Measurements from ENCODE around the gene DGLUCY.
"Not testable (repeated sequence)": the region's sequence is repeated elsewhere in the genome, so short reads cannot be mapped to it uniquely, and the experiment has no call there.

DGLUCY gene

DNA sequence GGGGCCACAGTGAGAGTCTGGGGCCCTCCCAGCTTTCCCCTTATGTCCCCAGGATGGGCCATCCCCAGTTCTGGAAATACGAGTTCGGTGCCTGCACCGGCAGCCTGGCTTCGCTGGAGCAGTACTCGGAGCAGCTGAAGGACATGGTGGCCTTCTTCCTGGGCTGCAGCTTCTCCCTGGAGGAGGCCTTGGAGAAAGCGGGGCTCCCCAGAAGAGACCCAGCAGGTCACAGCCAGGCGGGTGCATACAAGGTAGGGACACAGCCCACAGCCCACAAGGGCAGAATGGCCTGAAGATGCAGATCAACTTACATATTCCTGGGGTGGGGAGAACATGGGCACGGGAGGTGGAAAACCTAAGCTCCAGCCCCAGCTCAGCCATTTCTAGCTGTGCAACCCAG lies 56.1 kb downstream of the DGLUCY start:
- DNase-seq (ENCODE audit: low spot score), result no peak

- no peak for DNase-seq (ENCODE audit: low spot score)
Observed at GRCh38 chr14:91170504-91171121, 56.7 kb downstream of the DGLUCY start.

DNA sequence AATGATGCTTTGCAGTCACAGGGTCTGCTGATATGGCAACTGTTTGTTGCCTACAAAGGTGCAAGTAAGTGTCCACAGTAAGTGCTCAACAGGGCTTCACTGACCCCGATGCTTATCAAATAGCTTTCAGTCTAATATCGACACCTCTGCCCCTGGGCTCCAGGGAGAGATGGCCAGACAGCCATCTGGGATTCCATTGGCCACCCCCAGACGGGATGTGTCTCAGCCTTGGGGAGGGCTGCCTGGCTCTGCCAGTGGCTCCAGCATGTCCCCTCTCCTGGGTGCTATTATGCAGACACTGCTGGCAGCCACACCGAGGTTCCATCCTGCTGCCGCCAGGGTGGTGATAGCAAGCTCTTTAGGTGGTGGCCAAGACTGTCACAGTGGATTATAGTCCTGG lies 57.4 kb downstream of the DGLUCY start:
- DNase-seq (ENCODE audit: low spot score), result no peak

DNA sequence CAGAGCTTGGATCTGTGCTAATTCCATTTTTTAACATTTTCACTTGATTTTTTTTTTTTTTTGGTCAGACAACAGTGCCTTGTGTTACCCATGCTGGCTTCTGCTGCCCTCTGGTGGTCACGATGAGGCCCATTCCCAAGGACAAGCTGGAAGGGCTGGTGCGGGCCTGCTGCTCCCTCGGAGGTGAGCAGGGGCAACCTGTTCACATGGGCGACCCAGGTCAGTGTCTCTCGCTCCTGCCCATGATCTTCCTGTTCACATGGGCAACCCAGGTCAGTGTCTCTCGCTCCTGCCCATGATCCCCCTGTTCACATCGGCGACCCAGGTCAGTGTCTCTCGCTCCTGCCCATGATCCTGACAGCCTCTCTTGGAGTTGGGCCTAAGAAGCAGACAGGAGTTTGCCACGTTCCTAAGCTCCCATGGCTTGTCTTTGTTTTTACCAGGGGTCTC lies 59.4 kb downstream of the DGLUCY start:
- peak; percentile 80 for DNase-seq (ENCODE audit: low spot score)

DNA sequence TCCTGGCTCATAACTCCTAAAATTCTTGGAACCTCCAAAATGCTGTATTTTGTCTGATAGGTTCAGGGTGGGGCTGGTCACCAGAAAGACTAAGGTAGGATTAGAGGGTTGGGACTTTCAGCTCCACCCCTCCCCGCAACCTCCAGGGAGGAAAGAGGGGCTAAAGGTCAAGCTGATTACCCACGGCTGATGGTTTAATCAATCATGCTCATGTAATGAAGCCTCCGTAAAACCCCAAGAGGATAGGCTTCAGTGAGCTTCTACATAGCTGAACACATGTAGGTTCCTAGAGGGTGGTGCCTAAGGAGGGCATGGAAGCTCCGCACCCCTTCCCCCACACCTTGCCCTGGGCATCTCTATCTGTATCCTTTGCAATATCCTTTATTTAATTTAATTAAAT lies 60.0 kb downstream of the DGLUCY start:
- DNase-seq (ENCODE audit: low spot score), result no peak

- no peak for DNase-seq (ENCODE audit: low spot score)
Observed at GRCh38 chr14:91175291-91176201, 61.7 kb downstream of the DGLUCY start.

- DNase-seq (ENCODE audit: low spot score), result peak; percentile 77
Observed at GRCh38 chr14:91177073-91178034, 63.5 kb downstream of the DGLUCY start.

DNA sequence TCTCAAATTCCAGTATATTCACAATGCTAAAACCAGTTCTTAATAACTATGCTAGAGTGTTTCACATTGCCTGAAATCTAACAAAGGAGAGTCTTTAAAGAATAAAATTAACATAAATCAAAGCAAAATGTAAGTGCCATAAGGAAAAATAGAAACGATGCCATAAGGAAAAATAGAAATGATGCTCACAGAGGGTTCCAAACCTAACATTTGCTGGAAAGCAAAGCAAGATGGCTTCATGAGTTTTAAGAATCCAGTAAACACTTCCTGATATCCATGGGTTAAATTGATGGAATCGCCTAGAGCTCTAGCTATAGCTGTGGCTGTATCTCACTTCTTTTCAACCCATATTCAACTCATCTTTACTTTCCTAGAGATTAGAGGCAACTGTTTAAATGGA lies 66.7 kb downstream of the DGLUCY start:
- no peak for DNase-seq (ENCODE audit: low spot score)

DNA sequence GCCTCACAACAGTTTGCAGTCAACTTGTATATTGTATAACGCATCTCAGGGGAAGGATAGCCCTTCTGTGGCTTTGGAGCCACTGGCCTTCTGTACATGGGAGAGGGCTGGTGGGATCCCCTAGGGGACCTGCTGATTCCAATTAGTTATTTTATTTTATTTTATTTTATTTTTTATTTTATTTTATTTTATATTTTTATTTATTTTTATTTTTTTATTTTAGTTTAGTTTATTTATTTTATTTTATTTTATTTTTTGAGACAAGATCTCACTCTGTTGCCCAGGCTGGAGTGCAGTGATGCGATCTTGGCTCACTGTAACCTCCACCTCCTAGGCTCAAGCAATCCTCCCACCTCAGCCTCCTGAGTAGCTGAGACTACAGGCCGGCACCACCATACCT lies 68.9 kb downstream of the DGLUCY start:
- not testable (repeated sequence) for DNase-seq (ENCODE audit: low spot score)

DNA sequence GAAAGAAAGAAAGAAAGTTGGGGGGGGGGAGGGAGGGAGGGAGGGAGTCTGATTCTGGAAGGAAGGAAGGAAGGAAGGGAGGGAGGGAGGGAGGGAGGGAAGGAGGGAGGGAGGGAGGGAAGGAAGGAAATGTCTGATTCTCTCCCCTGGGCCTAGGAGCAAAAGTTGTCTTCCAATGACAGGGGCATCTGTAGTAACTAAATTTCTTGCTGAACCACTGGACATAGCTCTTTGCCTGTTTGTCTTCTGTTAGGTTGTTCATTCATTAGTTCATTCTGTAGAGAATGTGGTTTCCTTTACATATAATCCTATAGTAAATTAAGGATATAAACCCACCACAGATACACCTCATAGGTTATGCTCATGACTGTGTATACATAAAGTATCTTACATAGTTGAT lies 70.7 kb downstream of the DGLUCY start:
- no peak for DNase-seq (ENCODE audit: low spot score)

- DNase-seq (ENCODE audit: low spot score), result no peak
Observed at GRCh38 chr14:91185721-91186120, 71.8 kb downstream of the DGLUCY start.

- DNase-seq (ENCODE audit: low spot score), result no peak
Observed at GRCh38 chr14:91186515-91187066, 72.7 kb downstream of the DGLUCY start.

- no peak for DNase-seq (ENCODE audit: low spot score)
Observed at GRCh38 chr14:91187271-91187670, 73.4 kb downstream of the DGLUCY start.

GRCh38 chr14:91190853-91191252 lies 77.0 kb downstream of the DGLUCY start:
- DNase-seq (ENCODE audit: low spot score), result no peak

DNA sequence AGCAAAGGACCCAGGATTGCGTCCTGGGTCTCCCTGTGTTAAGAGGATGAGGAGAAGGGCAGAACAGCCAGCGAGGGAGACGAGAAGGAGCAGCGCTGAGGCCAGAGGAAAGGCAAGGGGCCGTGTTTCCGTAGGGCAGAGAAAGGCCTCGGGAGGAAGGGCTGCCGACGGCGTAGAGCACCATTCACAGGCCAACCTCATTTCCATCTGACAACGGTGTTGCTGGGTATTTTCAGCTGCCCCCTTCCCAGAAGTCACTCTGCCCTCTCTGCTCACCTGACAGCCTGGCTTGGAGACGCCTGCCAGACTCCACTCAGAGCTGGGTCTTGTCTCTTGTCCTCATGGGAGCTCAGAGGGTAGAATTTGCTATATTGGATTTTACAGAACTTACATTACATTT lies 79.2 kb downstream of the DGLUCY start:
- DNase-seq (ENCODE audit: low spot score), result no peak

DNA sequence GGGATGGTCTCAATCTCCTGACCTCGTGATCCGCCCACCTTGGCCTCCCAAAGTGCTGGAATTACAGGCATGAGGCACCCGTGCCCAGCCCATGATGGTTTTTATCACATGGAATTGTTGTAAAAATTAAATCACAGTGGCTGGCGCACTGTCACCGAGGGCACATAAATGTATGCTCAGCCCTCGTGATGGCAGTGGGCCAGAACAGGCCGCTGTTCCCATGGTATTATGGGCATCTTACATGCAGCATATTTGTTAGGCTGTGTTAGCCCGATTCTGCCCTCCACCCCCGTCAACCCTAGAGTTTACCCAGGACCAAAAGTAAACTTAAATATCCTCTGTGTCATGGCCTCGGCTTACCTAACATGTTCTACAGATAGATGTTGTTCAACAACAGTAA lies 82.0 kb downstream of the DGLUCY start:
- no peak for DNase-seq (ENCODE audit: low spot score)

DNA sequence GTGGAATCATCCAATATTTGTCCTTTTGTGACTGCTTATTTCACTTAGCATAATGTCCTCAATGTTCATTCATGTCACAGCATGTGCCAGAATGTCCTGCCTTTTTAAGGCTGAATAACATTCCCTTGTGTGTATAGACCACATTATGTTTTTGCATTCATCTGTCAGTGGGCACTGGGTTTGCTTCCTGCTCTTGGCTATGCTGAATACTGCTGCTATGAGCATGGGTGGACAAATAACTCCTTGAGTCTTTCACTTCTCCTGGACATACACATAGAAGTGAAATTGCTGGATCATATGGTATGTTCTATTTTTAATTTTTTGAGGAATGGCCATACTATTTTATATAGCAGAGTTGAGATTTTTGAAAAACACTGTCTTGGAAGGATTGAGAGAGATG lies 83.8 kb downstream of the DGLUCY start:
- no peak for DNase-seq (ENCODE audit: low spot score)

GRCh38 chr14:91200802-91201201 lies 86.9 kb downstream of the DGLUCY start:
- not testable (repeated sequence) for DNase-seq (ENCODE audit: low spot score)

DNA sequence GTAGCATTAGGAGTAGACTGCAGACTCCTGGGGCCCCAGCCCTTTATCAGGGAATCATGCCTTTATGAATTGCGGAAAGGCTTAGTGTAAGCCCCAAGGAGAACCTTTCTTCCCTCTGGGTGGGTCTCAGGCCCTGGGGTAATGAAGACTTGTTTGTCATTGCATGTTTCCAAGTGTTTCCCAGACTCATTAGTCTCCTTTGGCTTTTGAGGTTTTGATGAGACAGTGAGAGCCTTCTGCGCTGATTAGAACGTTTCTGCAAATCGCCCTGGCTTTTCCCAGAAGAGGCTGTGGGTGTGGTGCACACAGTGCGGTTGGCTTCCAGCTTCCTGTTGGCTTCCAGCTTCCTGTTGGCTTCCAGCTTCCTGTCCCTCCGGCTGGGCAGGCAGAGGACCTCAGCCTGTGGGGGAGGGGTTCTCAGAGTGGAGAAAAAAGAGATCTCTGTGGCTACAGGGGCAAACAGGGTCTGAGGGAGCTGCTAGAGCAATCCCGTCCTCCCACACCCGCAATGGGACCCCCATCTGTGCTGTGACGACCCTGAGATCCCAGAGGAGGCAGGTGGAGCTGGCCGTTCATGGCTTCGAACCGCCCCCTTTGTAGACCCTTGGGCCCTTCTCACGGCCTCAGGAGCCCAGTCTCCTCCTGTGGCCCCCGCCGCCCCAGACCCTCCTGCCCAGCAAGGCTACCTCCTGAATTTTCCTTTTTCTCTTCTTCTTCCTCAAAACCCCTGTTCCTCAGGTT lies 88.5 kb downstream of the DGLUCY start:
- DNase-seq (ENCODE audit: low spot score), result no peak

GRCh38 chr14:91204657-91205056 lies 90.8 kb downstream of the DGLUCY start:
- no peak for DNase-seq (ENCODE audit: low spot score)

DNA sequence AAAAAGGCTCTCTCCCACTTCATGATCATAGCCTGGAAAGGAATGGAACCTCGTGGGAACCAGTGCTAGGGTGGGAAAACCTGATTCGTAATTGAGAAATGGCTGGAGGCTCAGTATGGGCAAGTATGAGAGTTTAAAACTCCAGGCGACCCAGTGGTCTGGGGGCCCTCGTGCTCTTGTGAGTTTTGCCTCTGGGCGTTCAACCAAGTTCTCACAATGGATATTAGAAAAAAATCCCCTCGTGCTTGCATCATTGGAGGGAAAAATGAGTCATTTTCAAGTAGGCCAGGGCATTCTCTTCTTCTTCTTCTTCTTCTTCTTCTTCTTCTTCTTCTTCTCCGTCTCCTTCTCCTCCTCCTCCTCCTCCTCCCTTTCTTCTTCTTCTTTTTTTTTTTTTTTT lies 91.6 kb downstream of the DGLUCY start:
- DNase-seq (ENCODE audit: low spot score), result no peak

Measured in CD4-positive, alpha-beta T cell treated with Interleukin-6 at 100 ng/mL for 8 hours (primary cell).